Gastrocnemius medialis (tissue), 4 donors: Measurements from ENCODE around the gene SUPT3H.

Source experiments
- POLR2A ChIP-seq, 2 donors: fragments of 450-650 bp; IDR thresholded peaks; one replicate each; pipeline ENCODE4 v1.6.1; 2017; ENCODE audit warnings: antibody characterized with exemption in 2 of 2, mild to moderate bottlenecking in 2 of 2, moderate library complexity in 2 of 2
- TF ChIP-seq, protein P1 (sequence below), 5 experiments: fragments of 450-650 bp in 3 of 5; fragments of 200-600 bp in 2 of 5; sonication (generic) in 2 of 5; IDR thresholded peaks in 4 of 5; conservative IDR thresholded peaks in 1 of 5; 1 replicate in 4 of 5; 2 replicates in 1 of 5; pipeline ENCODE4 v1.5.1; 2016 to 2019; ENCODE audit warnings: antibody characterized with exemption in 5 of 5, mild to moderate bottlenecking in 3 of 5, moderate library complexity in 3 of 5

DNA sequence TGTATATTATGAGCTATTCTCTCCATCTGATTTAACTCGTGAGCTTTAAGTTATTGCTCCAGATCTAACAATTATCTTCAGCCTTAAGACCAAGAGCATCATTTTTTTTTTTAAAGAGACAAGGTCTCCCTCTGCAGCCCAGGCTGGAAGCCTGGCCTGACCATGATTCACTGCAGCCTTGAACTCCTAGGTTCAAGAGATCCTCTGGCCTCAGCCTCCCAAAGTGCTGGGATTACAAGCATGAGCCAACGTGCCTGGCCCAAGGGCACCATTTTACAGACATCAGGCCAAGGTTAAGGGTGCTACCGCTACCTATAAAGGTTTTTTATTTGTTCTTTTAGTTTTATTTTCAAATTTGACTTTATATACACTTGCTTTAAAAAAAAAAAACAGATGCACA, 2.3 kb downstream of the SUPT3H start:
- TF ChIP-seq, protein P1, sequence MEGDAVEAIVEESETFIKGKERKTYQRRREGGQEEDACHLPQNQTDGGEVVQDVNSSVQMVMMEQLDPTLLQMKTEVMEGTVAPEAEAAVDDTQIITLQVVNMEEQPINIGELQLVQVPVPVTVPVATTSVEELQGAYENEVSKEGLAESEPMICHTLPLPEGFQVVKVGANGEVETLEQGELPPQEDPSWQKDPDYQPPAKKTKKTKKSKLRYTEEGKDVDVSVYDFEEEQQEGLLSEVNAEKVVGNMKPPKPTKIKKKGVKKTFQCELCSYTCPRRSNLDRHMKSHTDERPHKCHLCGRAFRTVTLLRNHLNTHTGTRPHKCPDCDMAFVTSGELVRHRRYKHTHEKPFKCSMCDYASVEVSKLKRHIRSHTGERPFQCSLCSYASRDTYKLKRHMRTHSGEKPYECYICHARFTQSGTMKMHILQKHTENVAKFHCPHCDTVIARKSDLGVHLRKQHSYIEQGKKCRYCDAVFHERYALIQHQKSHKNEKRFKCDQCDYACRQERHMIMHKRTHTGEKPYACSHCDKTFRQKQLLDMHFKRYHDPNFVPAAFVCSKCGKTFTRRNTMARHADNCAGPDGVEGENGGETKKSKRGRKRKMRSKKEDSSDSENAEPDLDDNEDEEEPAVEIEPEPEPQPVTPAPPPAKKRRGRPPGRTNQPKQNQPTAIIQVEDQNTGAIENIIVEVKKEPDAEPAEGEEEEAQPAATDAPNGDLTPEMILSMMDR (IDR thresholded peaks at IDR 0.05 in 4 of 5, conservative IDR thresholded peaks at IDR 0.05 in 1 of 5) = no peak
- no peak for TF ChIP-seq POLR2A (IDR thresholded peaks at IDR 0.05)
